T-helper 1 cell treated with Interleukin-12 subunit alpha and Interleukin-12 subunit beta and Interleukin-4 antibody, amounts not matched to agents 30 ng/mL and 1 ng/mL, for 36 hours (primary cell): ENCODE results near the gene KDELR3. TPM values are rescaled to one million over a fixed set of nuclear protein-coding genes. Genes with fewer than 3 reads are reported as not detected.
"Not testable (repeated sequence)": the region's sequence is repeated elsewhere in the genome, so short reads cannot be mapped to it uniquely, and the experiment has no call there.

Source experiments
- intact Hi-C: fragments of 100-400 bp; cut with micrococcal nuclease; formaldehyde crosslinking; loops from one replicate; pipeline ENCODE4 v1.15.1; 2024
- total RNA-seq: library from RNA; stranded (reverse); gene quantifications from 2 replicates; pipeline ENCODE4 v1.2.3, GENCODE V29; 2022

The KDELR3 gene
- total RNA-seq, 1 donor from 2014 or later: 0.98 TPM

GRCh38 chr22:38456272-38456835, 11.5 kb upstream of the KDELR3 start:
- intact Hi-C loops: no loop called here

DNA sequence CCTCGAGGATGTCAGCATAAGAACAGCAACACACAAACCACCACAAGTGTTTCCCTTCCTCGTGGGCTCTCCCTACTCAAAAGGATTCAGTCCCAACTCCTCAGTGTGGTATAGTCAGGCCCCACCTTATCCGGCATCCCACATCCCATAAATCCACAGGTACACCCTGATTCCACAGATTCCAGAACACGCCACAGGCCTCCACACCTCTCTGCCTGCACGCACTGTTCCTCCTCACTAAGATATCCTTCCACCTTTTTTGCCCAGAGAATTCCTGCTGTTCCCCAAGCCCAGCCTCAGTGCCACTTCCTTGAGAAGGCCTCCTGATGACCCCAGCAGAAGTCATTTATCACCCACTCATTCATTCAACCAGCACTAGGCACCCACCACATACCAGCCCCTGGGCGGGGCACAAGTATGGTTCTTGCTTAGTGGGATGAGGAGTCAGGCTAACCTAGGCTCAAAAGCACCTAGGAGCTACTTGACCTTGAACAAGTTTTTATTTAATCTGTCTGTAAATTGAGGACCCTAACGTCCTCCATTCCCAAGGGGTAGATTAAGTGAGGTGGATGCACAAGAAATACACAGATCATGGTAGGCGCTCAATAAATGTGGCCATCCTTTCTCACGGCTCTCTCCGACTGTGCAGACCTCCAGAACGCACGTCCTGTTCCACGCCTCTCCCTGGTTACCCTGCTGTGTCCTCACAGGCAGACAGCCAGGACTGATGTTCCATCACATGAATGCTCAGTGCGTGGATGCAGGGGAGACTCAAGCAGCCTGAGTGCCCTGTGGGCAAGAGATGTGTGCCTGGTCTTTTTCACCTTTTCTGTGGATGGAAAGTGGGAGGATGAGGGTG, 10.8 kb upstream of the KDELR3 start:
- intact Hi-C loops: no loop called here

DNA sequence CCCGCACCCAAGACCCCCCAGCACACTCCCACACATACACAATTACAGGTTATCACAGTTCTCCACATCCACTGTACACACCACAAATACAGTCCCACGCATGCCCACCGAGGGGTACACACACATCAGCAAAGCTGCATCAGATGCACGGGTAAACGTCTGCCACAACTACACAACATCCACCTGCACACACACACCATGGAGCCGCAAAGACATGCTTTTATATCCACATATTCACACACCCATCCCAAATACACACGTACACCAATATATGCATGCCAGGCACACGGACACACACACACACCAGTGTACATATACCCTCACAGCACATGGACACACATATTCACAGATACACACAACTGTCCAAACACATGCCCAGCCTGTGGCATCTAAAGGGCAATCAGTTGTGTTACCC, 7.5 kb upstream of the KDELR3 start:
- intact Hi-C loops: no loop called here

DNA sequence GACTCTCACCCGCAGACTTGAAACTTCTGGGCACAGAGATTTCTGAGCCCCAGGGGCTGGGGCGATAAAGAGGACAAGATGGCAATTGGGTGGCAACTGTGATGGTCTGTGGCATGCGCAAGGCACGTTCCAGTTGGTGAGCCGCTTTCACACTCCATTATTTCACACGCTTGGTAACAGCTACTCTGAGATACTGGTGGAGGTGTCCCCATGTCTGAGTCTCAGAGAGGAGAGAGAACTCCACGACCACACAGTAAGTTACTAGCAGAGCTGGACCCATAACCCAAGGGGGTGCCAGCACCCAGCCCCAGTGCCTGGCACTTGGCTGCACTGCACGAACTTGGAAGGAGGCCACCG, 6.9 kb upstream of the KDELR3 start:
- intact Hi-C loops: no loop called here

GRCh38 chr22:38461414-38462081, 6.3 kb upstream of the KDELR3 start:
- intact Hi-C loops: no loop called here

GRCh38 chr22:38462960-38463784, 4.7 kb upstream of the KDELR3 start:
- intact Hi-C loops: no loop called here

GRCh38 chr22:38464992-38465672, 2.8 kb upstream of the KDELR3 start:
- intact Hi-C loops: loop anchor here (5.0 kb wide), 1 partner anchor 148 kb away; the partner anchor contains the start of gene CSNK1E

- intact Hi-C loops: loop anchor here (5.0 kb wide), 1 partner anchor 149 kb away; the partner anchor contains the start of gene CSNK1E
Observed at GRCh38 chr22:38465673-38466490, 2.0 kb upstream of the KDELR3 start.

- intact Hi-C loops: loop anchor here (5.0 kb wide), 1 partner anchor 150 kb away; the partner anchor contains the start of gene CSNK1E
Observed at GRCh38 chr22:38467438-38467903, 425 bp upstream of the KDELR3 start.

DNA sequence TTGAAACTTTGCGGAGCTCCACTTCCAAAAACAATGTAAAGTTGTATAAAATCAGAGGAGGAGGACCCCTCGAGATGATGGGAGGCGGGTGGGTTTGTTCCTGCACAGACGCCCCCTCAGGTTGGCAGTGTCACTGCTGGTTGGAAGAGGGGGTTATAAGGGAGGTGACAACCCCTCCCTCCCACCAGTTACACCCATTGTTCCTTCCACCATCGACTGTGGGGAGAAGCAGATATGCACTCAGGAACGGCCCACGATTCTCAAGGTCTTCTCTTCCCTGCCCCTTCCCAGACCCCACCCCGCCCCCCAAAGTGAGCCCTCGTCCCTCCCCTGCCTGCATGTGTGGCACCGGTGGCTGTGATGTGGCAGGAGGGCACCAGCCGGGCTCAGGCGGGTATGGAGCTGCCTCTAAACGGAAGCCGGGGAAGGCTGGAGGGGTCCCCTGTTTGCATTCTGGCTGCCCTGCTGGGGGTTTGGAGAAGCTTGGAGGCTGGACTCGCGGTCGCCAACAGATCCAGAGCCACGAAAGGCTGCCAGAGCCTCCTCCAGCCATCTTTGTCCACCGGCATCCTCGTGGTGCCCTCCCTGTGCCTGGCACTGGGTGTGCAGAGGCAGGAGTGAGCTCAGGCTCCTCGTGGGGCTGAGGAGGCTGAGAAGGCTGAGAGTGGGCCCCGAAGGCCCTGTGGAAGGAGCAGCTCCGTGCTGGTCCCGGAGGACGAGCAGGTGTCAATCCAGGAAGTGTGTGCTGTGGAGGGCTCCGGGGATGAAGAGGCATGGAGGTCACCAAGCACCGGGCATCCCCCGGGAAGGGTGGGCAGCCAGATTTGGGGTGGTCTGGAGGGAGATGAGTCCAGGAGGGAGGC, 778 bp downstream of the KDELR3 start:
- intact Hi-C loops: loop anchor here (5.0 kb wide), 1 partner anchor 151 kb away; the partner anchor contains the start of gene CSNK1E

- intact Hi-C loops: loop anchor here (5.0 kb wide), 1 partner anchor 152 kb away; the partner anchor contains the start of gene CSNK1E
Observed at GRCh38 chr22:38469306-38469781, 1.4 kb downstream of the KDELR3 start.

GRCh38 chr22:38470179-38470578, 2.3 kb downstream of the KDELR3 start:
- intact Hi-C loops: not testable (repeated sequence)

DNA sequence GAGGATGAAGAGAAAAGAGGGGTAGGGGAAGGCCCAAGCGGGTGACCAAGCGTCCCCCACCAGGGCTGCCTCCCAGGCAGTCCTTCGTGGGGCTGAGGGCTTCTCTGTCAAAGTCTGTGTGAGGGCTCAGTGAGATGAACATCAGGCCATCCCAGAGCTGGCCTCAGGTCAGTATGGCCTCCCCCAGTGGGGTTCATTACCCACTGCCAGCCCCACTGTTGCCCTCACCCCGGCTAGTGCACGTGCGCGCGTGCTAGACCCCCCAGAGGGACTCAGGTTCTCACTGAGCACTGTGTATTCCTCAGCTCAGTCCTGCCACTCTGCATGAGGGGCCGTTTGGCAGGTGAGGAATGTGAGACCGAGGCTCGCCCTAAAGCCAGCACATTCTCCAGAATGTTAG, 3.3 kb downstream of the KDELR3 start:
- intact Hi-C loops: no loop called here

- intact Hi-C loops: no loop called here
Observed at GRCh38 chr22:38474003-38474607, 6.2 kb downstream of the KDELR3 start.

DNA sequence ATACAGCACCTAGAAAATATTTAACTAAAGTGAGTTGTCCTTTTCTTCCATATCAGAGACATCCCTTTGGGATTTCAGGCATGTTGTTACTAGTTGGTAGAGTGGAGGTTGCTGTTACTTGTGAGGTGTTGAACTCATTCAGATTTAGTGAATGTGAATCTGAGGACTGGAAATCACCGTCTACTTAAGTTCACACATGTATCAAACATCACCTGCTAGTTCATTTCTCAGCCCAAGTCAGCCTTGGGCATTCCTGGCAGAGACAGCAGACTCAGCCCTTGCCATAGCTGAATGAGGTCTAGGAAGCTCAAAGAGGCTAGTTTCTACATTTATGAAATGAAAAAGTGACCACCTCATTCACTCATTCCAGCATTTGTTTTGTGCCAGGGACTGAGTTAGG, 9.7 kb downstream of the KDELR3 start:
- intact Hi-C loops: no loop called here

GRCh38 chr22:38479096-38479837, 11.4 kb downstream of the KDELR3 start:
- intact Hi-C loops: no loop called here

GRCh38 chr22:38481162-38481870, 13.4 kb downstream of the KDELR3 start:
- intact Hi-C loops: no loop called here
